OCI-LY3 (cell line): ENCODE results near the gene FURIN.

ENCODE experiments used
- H2AFZ ChIP-seq: fragments of 200-600, 300-600 bp; shearing (Covaris generic); 2 replicates; pipeline ENCODE4 v1.6.0; 2014; ENCODE audit warnings: antibody characterized with exemption, low read depth, low read length
- H3K27ac ChIP-seq: fragments of 200-600, 300-600 bp; sonication (generic); 2 replicates; pipeline ENCODE4 v1.5.1; 2014; ENCODE audit warnings: mild to moderate bottlenecking, low read length, moderate library complexity, mixed read lengths
- H3K27me3 ChIP-seq: fragments of 200-600, 300-600 bp; sonication (generic); 2 replicates; pipeline ENCODE4 v1.6.1; 2014; ENCODE audit warnings: low read depth, low read length, mixed read lengths
- H3K36me3 ChIP-seq: fragments of 200-600, 300-600 bp; sonication (generic); replicated peaks from 2 replicates; pipeline ENCODE3; 2014; ENCODE audit warnings: low read depth, low read length, mixed read lengths
- H3K4me1 ChIP-seq: fragments of 300-600, 200-600 bp; sonication (generic); 2 replicates; pipeline ENCODE4 v1.6.1; 2014; ENCODE audit warnings: low read length, mixed read lengths
- H3K4me2 ChIP-seq: fragments of 200-600, 300-600 bp; sonication (generic); 2 replicates; pipeline ENCODE4 v1.6.1; 2014; ENCODE audit warnings: low read length, mixed read lengths
- H3K4me3 ChIP-seq: fragments of 300-600, 200-600 bp; sonication (generic); 2 replicates; pipeline ENCODE4 v1.5.1; 2014; ENCODE audit warnings: antibody characterized with exemption, mild to moderate bottlenecking, low read length, moderate library complexity
- H3K79me2 ChIP-seq: fragments of 300-600, 200-600 bp; shearing (Covaris generic); 2 replicates; pipeline ENCODE4 v1.6.1; 2014; ENCODE audit warnings: mild to moderate bottlenecking, low read length, mixed read lengths
- H3K9ac ChIP-seq: fragments of 300-600, 200-600 bp; shearing (Covaris generic); 2 replicates; pipeline ENCODE4 v1.6.0; 2014; ENCODE audit warnings: mild to moderate bottlenecking, low read length, moderate library complexity
- H3K9me3 ChIP-seq: fragments of 200-600, 300-600 bp; shearing (Covaris generic); 2 replicates; pipeline ENCODE4 v1.6.1; 2014; ENCODE audit warnings: low read length, mixed read lengths; ENCODE audit not compliant: insufficient read depth
- H4K20me1 ChIP-seq: fragments of 200-600, 300-600 bp; sonication (generic); 2 replicates; pipeline ENCODE4 v1.6.1; 2016; ENCODE audit warnings: low read length, mixed read lengths; ENCODE audit not compliant: insufficient read depth
- CTCF ChIP-seq: fragments of 200-600, 300-600 bp; sonication (generic); IDR thresholded peaks from 2 replicates; pipeline ENCODE4 v1.5.1; 2014; ENCODE audit warnings: antibody characterized with exemption, low read length, low read depth
- EZH2phosphoT487 ChIP-seq: fragments of 200-600 bp; shearing (Covaris generic); IDR thresholded peaks from 2 replicates; pipeline ENCODE4 v1.6.1; 2018; ENCODE audit warnings: antibody characterized with exemption, mixed run types, low read depth

FURIN gene

DNA sequence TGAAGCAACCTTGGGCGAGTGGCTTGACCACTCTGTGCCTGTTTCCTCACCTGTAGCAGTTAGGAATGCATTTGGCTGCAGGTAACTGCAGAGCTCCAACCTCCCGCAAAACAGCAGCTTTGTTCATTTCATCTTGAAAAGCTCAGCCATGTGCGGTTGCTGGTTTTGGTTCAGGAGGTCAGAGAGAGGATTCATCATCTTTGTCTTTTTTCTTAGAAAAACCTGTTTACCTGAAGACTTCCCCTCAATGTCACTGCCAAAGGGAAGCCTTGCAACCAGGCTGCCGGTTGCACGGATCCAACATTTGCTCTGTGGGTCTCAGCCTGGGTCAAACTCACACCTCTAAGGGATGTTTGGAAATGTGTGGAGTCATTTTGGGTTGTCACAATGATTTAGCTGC is 16.4 kb upstream of the FURIN start:
- H3K9ac ChIP-seq = no peak overlapping the region
- no peaks in the 10 kb centered on the region for H3K9me3 ChIP-seq
- H3K27ac ChIP-seq = no peak overlapping the region
- no peak overlapping the region for H3K4me3 ChIP-seq
- H3K27me3 ChIP-seq = peaks cover 27% of the 10 kb centered on the region
- no peaks in the 10 kb centered on the region for H3K79me2 ChIP-seq
- H3K4me1 ChIP-seq = peaks cover 24% of the 10 kb centered on the region
- no peaks in the 10 kb centered on the region for H3K36me3 ChIP-seq
- H2AFZ ChIP-seq = no peak overlapping the region
- H3K4me2 ChIP-seq = no peak overlapping the region
- H4K20me1 ChIP-seq = no peaks in the 10 kb centered on the region
- no peak for TF ChIP-seq EZH2phosphoT487
- no peak for TF ChIP-seq CTCF

GRCh38 chr15:90855139-90855538 is 13.2 kb upstream of the FURIN start:
- peaks cover 27% of the 10 kb centered on the region for H3K27me3 ChIP-seq
- no peaks in the 10 kb centered on the region for H3K36me3 ChIP-seq

DNA sequence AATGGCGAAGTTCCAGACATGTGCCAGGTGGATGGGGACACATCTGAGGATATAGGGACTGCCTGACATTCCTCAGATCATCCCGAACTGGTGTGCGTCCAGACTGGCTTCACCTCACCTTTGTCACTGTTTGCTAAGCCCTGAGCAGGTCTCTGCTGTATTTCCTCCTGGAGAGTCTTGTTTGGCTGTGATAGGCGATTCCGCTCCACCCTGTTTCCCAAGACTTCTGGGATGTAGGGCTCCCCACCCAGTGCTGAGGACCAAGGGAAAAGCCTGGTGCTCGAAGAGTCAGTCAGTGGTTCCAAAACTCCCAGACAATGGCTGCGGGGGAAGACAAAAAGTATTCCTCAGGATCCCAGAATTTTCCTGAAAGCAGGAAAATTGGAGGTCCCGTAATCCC is 11.1 kb upstream of the FURIN start:
- no peak overlapping the region for H3K9ac ChIP-seq
- H3K79me2 ChIP-seq = no peaks in the 10 kb centered on the region
- H3K4me2 ChIP-seq = no peak overlapping the region
- no peak overlapping the region for H2AFZ ChIP-seq
- peaks cover 20% of the 10 kb centered on the region for H3K4me1 ChIP-seq
- H4K20me1 ChIP-seq = no peaks in the 10 kb centered on the region
- TF ChIP-seq CTCF = no peak
- no peak for TF ChIP-seq EZH2phosphoT487
- peaks cover 7% of the 10 kb centered on the region for H3K27me3 ChIP-seq
- H3K36me3 ChIP-seq = no peaks in the 10 kb centered on the region
- no peaks in the 10 kb centered on the region for H3K9me3 ChIP-seq
- H3K27ac ChIP-seq = no peak overlapping the region
- H3K4me3 ChIP-seq = no peak overlapping the region

More at GRCh38 chr15:90855139-90855538, 13.2 kb upstream of the FURIN start:
- no peaks in the 10 kb centered on the region for H4K20me1 ChIP-seq
- no peak overlapping the region for H2AFZ ChIP-seq
- no peaks in the 10 kb centered on the region for H3K9me3 ChIP-seq
- H3K27ac ChIP-seq = no peak overlapping the region
- H3K9ac ChIP-seq = no peak overlapping the region
- H3K4me3 ChIP-seq = no peak overlapping the region
- no peak overlapping the region for H3K4me2 ChIP-seq
- H3K4me1 ChIP-seq = peaks cover 24% of the 10 kb centered on the region
- TF ChIP-seq EZH2phosphoT487 (no peak), CTCF (no peak)
- no peaks in the 10 kb centered on the region for H3K79me2 ChIP-seq

DNA sequence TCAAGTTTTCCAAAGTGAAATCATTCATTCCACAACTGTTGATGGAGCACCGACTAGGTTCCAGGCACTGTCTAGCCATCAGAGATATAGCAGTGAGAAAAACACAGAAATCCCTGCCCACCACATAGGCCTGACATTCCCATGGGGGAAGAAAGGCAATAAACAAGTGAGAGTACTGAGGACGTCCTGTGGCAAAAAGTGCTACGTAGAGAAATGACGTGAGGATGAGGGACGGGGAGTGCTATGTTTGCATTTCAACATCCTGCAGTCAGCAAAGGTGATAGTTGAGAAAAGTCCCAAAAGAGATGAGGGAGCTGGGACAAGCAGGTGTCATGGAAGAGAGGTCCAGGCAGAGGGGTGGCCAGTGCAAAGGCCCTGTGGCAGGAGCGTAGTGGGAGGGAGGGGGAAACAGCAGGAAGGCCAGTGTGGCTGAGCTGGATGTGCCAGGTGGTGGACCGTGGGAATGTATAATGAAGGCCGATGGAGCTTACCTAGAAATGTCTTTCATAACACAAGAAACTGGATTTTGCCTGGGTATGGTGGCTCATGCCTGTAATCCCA is 10.4 kb upstream of the FURIN start:
- H3K9ac ChIP-seq = no peak overlapping the region
- 0 out of 2 replicates have a peak, but pooled peaks cover 3% of the 10 kb centered on the region for H3K27me3 ChIP-seq
- TF ChIP-seq CTCF = no peak
- TF ChIP-seq EZH2phosphoT487 = no peak
- H3K4me2 ChIP-seq = no peak overlapping the region
- no peak overlapping the region for H3K4me3 ChIP-seq
- no peak overlapping the region for H2AFZ ChIP-seq
- H3K79me2 ChIP-seq = no peaks in the 10 kb centered on the region
- no peak overlapping the region for H3K27ac ChIP-seq
- no peaks in the 10 kb centered on the region for H3K9me3 ChIP-seq
- no peaks in the 10 kb centered on the region for H4K20me1 ChIP-seq
- peaks cover 14% of the 10 kb centered on the region for H3K4me1 ChIP-seq
- H3K36me3 ChIP-seq = no peaks in the 10 kb centered on the region
